K562 (cell line): ENCODE measurements around the gene NRIP2. TPM values are rescaled to one million over a fixed set of nuclear protein-coding genes. Genes with fewer than 3 reads are reported as not detected.
A peak's percentile ranks its signal among the peaks of the same experiment; 100 is the strongest.

Source experiments
- AFF1 ChIP-seq, 2 experiments: fragments of 450-650 bp; IDR thresholded peaks; 2 replicates each; pipeline ENCODE4 v1.6.1; 2018; ENCODE audit warnings: mild to moderate bottlenecking in 2 of 2, low read depth in 1 of 2; ENCODE audit not compliant: partially characterized antibody in 2 of 2
- CBX1 ChIP-seq: sonication (generic); IDR thresholded peaks from 2 replicates; pipeline ENCODE4 v1.6.1; 2016; ENCODE audit warnings: antibody characterized with exemption, low read depth, mild to moderate bottlenecking
- CHD2 ChIP-seq: IDR thresholded peaks from 2 replicates; pipeline ENCODE4 v1.6.1; 2011; ENCODE audit warnings: low read depth, low read length
- DIDO1 ChIP-seq: fragments of 450-650 bp; IDR thresholded peaks from 2 replicates; pipeline ENCODE4 v1.6.1; 2016; ENCODE audit warnings: low read depth, missing biosample characterization, missing genetic modification characterization
- ESRRB ChIP-seq: fragments of 250-450 bp; sonication (Bioruptor Pico); IDR thresholded peaks from 2 replicates; pipeline ENCODE4 v1.5.0; 2020; ENCODE audit warnings: mild to moderate bottlenecking, moderate library complexity, borderline replicate concordance
- ETV1 ChIP-seq: fragments of 450-650 bp; conservative IDR thresholded peaks from 2 replicates; pipeline ENCODE4 v1.6.1; 2016; ENCODE audit warnings: missing genetic modification characterization, control low read depth, low read depth, missing compliant biosample characterization
- HNRNPL ChIP-seq: fragments of 200-400 bp; formaldehyde crosslinking; IDR thresholded peaks from 2 replicates; pipeline ENCODE4 v1.6.1; 2017; ENCODE audit warnings: low read depth, mild to moderate bottlenecking, low read length
- HOMEZ ChIP-seq: fragments of 250-450 bp; sonication (Bioruptor Pico); IDR thresholded peaks from 2 replicates; pipeline ENCODE4 v1.4.0; 2020; ENCODE audit warnings: mild to moderate bottlenecking, moderate library complexity
- HSF4 ChIP-seq: fragments of 250-450 bp; sonication (Bioruptor Pico); IDR thresholded peaks from 2 replicates; pipeline ENCODE4 v2.1.2; 2022; ENCODE audit warnings: mild to moderate bottlenecking, moderate library complexity, borderline replicate concordance
- KHSRP ChIP-seq: fragments of 450-650 bp; IDR thresholded peaks from 2 replicates; pipeline ENCODE4 v1.6.1; 2017
- NRF1 ChIP-seq, 2 experiments: fragments of 450-650 bp; IDR thresholded peaks in 1 of 2; conservative IDR thresholded peaks in 1 of 2; 2 replicates each; pipeline ENCODE4 v1.6.1; 2014; ENCODE audit warnings: mild to moderate bottlenecking in 2 of 2
- PTRF ChIP-seq: fragments of 450-650 bp; IDR thresholded peaks from 2 replicates; pipeline ENCODE4 v1.6.1; 2016; ENCODE audit warnings: mild to moderate bottlenecking, missing genetic modification characterization, missing compliant biosample characterization
- RBBP5 ChIP-seq: fragments of 200-600 bp; sonication (generic); IDR thresholded peaks from 2 replicates; pipeline ENCODE4 v1.6.1; 2012; ENCODE audit warnings: borderline replicate concordance, mild to moderate bottlenecking, low read length, control low read depth, inconsistent platforms; ENCODE audit not compliant: insufficient read depth, poor library complexity, severe bottlenecking
- RNF219 ChIP-seq: fragments of 250-450 bp; sonication (Bioruptor Pico); IDR thresholded peaks from 2 replicates; pipeline ENCODE4 v1.5.0; 2022; ENCODE audit warnings: mild to moderate bottlenecking
- SMARCE1 ChIP-seq: fragments of 450-650 bp; IDR thresholded peaks from 2 replicates; pipeline ENCODE4 v1.7.1; 2016; ENCODE audit warnings: mild to moderate bottlenecking
- SRSF1 ChIP-seq: fragments of 200-400 bp; formaldehyde crosslinking; IDR thresholded peaks from 2 replicates; pipeline ENCODE4 v1.6.1; 2017; ENCODE audit warnings: mild to moderate bottlenecking, low read depth, low read length, moderate library complexity
- TAF9B ChIP-seq: fragments of 450-650 bp; IDR thresholded peaks from 2 replicates; pipeline ENCODE4 v1.6.1; 2018; ENCODE audit warnings: mild to moderate bottlenecking; ENCODE audit not compliant: partially characterized antibody
- ZFP36 ChIP-seq: fragments of 150-350 bp; IDR thresholded peaks from 2 replicates; pipeline ENCODE4 v1.6.1; 2018; ENCODE audit warnings: low read length, low read depth; ENCODE audit not compliant: partially characterized antibody
- ZNF57 ChIP-seq: fragments of 450-650 bp; formaldehyde crosslinking; IDR thresholded peaks from 2 replicates; pipeline ENCODE4 v1.4.0; 2020; ENCODE audit warnings: mild to moderate bottlenecking, moderate library complexity
- ZNF589 ChIP-seq: fragments of 200-800 bp; sonication (Bioruptor generic); IDR thresholded peaks from 2 replicates; pipeline ENCODE4 v1.6.1; 2016; ENCODE audit warnings: low read depth, missing genetic modification characterization, missing compliant biosample characterization
- polyA plus RNA-seq, 8 experiments: library from polyadenylated mRNA; depleted of rRNA in 4 of 8; stranded (reverse) in 5 of 8; unstranded in 3 of 8; fragments of >200 nt; fragmentation: Nextera tagmentation in 2 of 8; fragmentation: Illumina TruSeq in 1 of 8; extraction: Ambion mirVana in 2 of 8; extraction: Trizol in 1 of 8; gene quantifications; 2 replicates each; pipeline versions ENCODE4 v1.2.1 to v1.2.3, GENCODE V29; 2011 to 2014; ENCODE audit warnings: inconsistent platforms in 1 of 8, missing spikeins in 1 of 8
- total RNA-seq, 7 experiments: library from RNA; depleted of rRNA in 6 of 7; stranded (reverse); fragments of >200 nt in 6 of 7; fragmentation: Illumina TruSeq in 2 of 7; extraction: Trizol in 2 of 7; gene quantifications; 2 replicates each; pipeline versions ENCODE4 v1.2.1 to v1.2.3, GENCODE V29; 2011 to 2021; ENCODE audit warnings: low replicate concordance in 1 of 7

Gene NRIP2
- total and polyA plus RNA-seq, 9 of the 15 experiments (the other 6 are each of a cell fraction or from before 2014, with no cell fraction given) = 0.07 to 0.10 TPM; not detected in 7

- TF ChIP-seq SRSF1 (no peak), CHD2 (no peak), KHSRP (no peak), PTRF (tag) (no peak), HSF4 (no peak), RNF219 (CRISPR knock-in tag) (no peak), CBX1 (peak; percentile 15; the same call in 1 of the 2 replicates), ZNF589 (CRISPR knock-in tag) (no peak), ZFP36 (no peak), TAF9B (peak; percentile 62), SMARCE1 (no peak), HNRNPL (no peak), AFF1 (IDR thresholded peaks at IDR 0.05; ENCODE audit: low read depth in 1 of 2, partially characterized antibody in 2 of 2) (peak; percentile 46 to 61), HOMEZ (no peak), ZNF57 (CRISPR knock-in tag) (no peak), NRF1 (conservative IDR thresholded peaks at IDR 0.05 in 1 of 2, IDR thresholded peaks at IDR 0.05 in 1 of 2) (peak; percentile 96 to 97), ESRRB (CRISPR knock-in tag) (no peak), RBBP5 (peak; percentile 66), DIDO1 (peak; percentile 90), ETV1 (tag) (peak; percentile 70)
These were observed 22.3 kb downstream of the NRIP2 start, which contains the start of gene ITFG2 (continued) for GRCh38 chr12:2812290-2813213.
